ENCODE measurements around the gene ZNF362. TPM values are rescaled to one million over a fixed set of nuclear protein-coding genes. Genes with fewer than 3 reads are reported as not detected.

Gene ZNF362
- total and polyA plus RNA-seq, 2 of the 13 experiments (the other 11 are each of a cell fraction or from before 2014, with no cell fraction given) = 8.3 to 14.2 TPM

- TF ChIP-seq ZSCAN25 (CRISPR knock-in tag; IDR thresholded peaks at IDR 0.05) = 0 out of 2 replicates have a peak, but pooled peaks have one; percentile 38
Measured at GRCh38 chr1:33265780-33266605, 9.7 kb downstream of the ZNF362 start (continued).

DNA sequence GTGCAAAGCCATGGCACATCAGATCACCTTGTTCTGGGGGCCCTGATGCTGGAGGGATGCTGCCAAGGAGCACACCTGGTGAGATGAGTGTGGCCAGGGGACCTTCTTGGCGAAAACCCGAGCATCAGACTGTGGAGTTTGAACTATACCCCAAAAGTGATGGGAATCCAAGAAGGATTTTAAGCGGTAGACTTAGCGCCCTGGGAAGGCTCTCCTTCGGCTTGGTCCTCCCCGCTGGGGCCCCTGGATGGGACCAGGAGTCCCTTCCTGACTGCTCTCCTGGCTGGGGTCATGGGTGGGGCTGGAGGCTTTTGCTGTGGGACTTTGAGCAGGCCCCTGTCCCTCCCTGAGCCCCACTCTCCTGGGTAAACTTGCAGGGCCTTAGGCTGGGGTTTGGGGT is 10.5 kb downstream of the ZNF362 start:
- Histone ChIP-seq H3K27me3 (ENCODE audit: control insufficient read depth in 1 of 2, insufficient read depth in 2 of 2, low read length in 2 of 2) (no peaks in the 10 kb centered on the region), H2AFZ (ENCODE audit: low read length) (no peak overlapping the region), H4K20me1 (ENCODE audit: insufficient read depth, low read length) (no peaks in the 10 kb centered on the region; the same call in 1 of the 2 replicates), H3K4me1 (ENCODE audit: insufficient read depth, low read length) (peaks cover 51% of the 10 kb centered on the region), H3K27ac (ENCODE audit: extremely low read length, insufficient read depth, low read length) (no peak overlapping the region), H3K79me2 (ENCODE audit: insufficient read depth, low read length) (peaks cover 15% of the 10 kb centered on the region), H3K9me3 (ENCODE audit: low read length) (no peaks in the 10 kb centered on the region), H3K4me3 (replicated peaks in 1 of 3; ENCODE audit: insufficient read depth in 1 of 3, low read depth in 2 of 3, low read length in 3 of 3) (no peak overlapping the region), H3K9ac (ENCODE audit: insufficient read depth, low read depth, low read length) (no peak overlapping the region), H3K4me2 (ENCODE audit: low read depth, low read length) (no peak overlapping the region), H3K36me3 (replicated peaks in 1 of 2; ENCODE audit: control insufficient read depth in 1 of 2, insufficient read depth in 2 of 2, low read length in 2 of 2) (peaks cover 4 to 14% of the 10 kb centered on the region in 2 experiments; a peak in 4 of 5 replicates)
- intact Hi-C loops (cut with micrococcal nuclease; ENCODE audit: unreplicated experiment) = no loop called here
- FAIRE-seq = no peak
- peak; percentile 27 for TF ChIP-seq AGO2 (optimal IDR thresholded peaks at IDR 0.05; ENCODE audit: low read depth, low read length)
- no peak for TF ChIP-seq GFI1 (CRISPR knock-in tag; IDR thresholded peaks at IDR 0.05; ENCODE audit: borderline replicate concordance)
- TF ChIP-seq KDM5B (CRISPR knock-in tag; IDR thresholded peaks at IDR 0.05; ENCODE audit: borderline replicate concordance) = no peak
- POLR2A ChIA-PET = interaction anchor here (1.6 kb wide), 1 partner anchor 9 kb away, joined by 5 read pairs; no protein-coding TSS in a partner anchor
- ATAC-seq = no peak
- 95% methylated on average over 3 of the region's 6 CpGs for WGBS (ENCODE audit: low lambda C conversion rate)
- in situ Hi-C loops (cut with HindIII; ENCODE audit: extremely low pct_ligation_motif_present, low pct_unique_long_range_greater_than_20kb) = no loop called here
- no peak for DNase-seq (ENCODE audit: low spot score)
- CTCF ChIA-PET (ENCODE audit: low intra/inter-chr PET ratio, low total read pairs) = no interaction called here
- no TSS peak for BruUV-seq (replicated peaks)

Measured in HepG2 (cell line).